Stimulated activated naive CD8-positive, alpha-beta T cell treated with anti-CD3 and anti-CD28 coated beads, Interleukin-15, Interleukin-2, amounts not matched to agents 100 U/mL and 50 U/mL, for 24 hours (primary cell): ENCODE measurements around the gene DOCK11.
A peak's percentile ranks its signal among the peaks of the same experiment; 100 is the strongest.

Source experiments
- ATAC-seq: fragments of 150-1000 bp; cut with Tn5 transposase; one replicate; pipeline ENCODE4 v1.10.0; 2021
- DNase-seq: peaks from one replicate; pipeline ENCODE4 v3.0.0; 2021

DOCK11 gene

GRCh38 chrX:118502161-118502789, 6.7 kb downstream of the DOCK11 start:
- DNase-seq (no peak), ATAC-seq (no peak)

- ATAC-seq: no peak
Observed at GRCh38 chrX:118503260-118504041, 7.8 kb downstream of the DOCK11 start.

GRCh38 chrX:118504581-118504980, 9.0 kb downstream of the DOCK11 start:
- ATAC-seq: no peak
- no peak for DNase-seq

More at GRCh38 chrX:118503260-118504041, 7.8 kb downstream of the DOCK11 start:
- no peak for DNase-seq

- DNase-seq (no peak), ATAC-seq (no peak)
Observed at GRCh38 chrX:118506805-118507480, 11.3 kb downstream of the DOCK11 start.

GRCh38 chrX:118507766-118508165, 12.2 kb downstream of the DOCK11 start:
- ATAC-seq (no peak), DNase-seq (no peak)

GRCh38 chrX:118508221-118508620, 12.6 kb downstream of the DOCK11 start:
- ATAC-seq: no peak
- no peak for DNase-seq

GRCh38 chrX:118508635-118509034, 13.0 kb downstream of the DOCK11 start:
- DNase-seq (no peak), ATAC-seq (no peak)

GRCh38 chrX:118510111-118510510, 14.5 kb downstream of the DOCK11 start:
- ATAC-seq (no peak), DNase-seq (no peak)

- no peak for DNase-seq
- ATAC-seq: no peak
Observed at GRCh38 chrX:118513120-118513898, 17.7 kb downstream of the DOCK11 start.

- DNase-seq (no peak), ATAC-seq (peak; percentile 42)
Observed at GRCh38 chrX:118519411-118520215, 24.0 kb downstream of the DOCK11 start.

- ATAC-seq (no peak), DNase-seq (no peak)
Observed at GRCh38 chrX:118520216-118521206, 24.9 kb downstream of the DOCK11 start.

- DNase-seq: no peak
Observed at GRCh38 chrX:118521435-118521834, 25.8 kb downstream of the DOCK11 start.

GRCh38 chrX:118522230-118522926, 26.8 kb downstream of the DOCK11 start:
- no peak for DNase-seq
- ATAC-seq: no peak

More at GRCh38 chrX:118521435-118521834, 25.8 kb downstream of the DOCK11 start:
- ATAC-seq: no peak

- ATAC-seq (peak; percentile 62), DNase-seq (peak; percentile 25)
Observed at GRCh38 chrX:118523920-118524319, 28.3 kb downstream of the DOCK11 start.

- no peak for ATAC-seq
- DNase-seq: no peak
Observed at GRCh38 chrX:118524344-118524743, 28.7 kb downstream of the DOCK11 start.

GRCh38 chrX:118525174-118525730, 29.6 kb downstream of the DOCK11 start:
- no peak for ATAC-seq
- DNase-seq: no peak

- DNase-seq (no peak), ATAC-seq (no peak)
Observed at GRCh38 chrX:118526149-118526548, 30.5 kb downstream of the DOCK11 start.

- ATAC-seq (peak; percentile 69), DNase-seq (peak; percentile 50)
Observed at GRCh38 chrX:118528071-118528737, 32.6 kb downstream of the DOCK11 start.
